Measurements from ENCODE around the gene MYO1B.

The MYO1B gene

DNA sequence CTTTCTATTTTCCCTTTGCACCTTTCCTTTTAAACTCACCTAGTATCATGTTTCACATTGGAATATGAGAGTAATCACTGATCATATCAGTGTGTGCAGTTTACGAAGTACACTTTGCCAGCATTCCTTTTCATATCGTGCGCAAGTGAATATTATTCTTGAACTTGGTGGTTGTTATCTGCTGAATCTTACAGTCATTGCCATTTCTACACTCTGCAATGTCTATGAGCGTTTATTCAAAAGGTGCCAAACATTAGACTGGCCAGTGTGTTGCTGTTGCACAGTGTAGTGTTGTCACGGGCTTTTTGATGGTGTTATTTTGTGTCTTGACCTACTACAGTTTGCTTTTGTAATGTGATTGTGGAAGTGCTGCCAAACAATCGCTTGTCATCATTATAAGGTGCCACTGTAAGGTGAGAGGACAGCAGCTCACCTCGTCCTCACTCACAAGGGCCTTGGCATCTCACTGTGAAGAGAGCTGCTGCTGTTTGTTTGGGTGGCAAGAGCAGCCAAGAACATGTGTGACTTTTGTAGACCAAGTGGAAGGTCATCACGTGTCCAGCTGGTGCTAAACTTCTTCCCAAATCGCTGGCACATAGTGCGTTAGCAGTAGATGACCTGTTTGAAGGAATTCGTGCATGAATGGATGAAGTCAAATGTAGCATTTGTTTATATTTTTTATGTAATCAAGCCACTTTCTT, 113.3 kb downstream of the MYO1B start:
- TF ChIP-seq, protein P1, sequence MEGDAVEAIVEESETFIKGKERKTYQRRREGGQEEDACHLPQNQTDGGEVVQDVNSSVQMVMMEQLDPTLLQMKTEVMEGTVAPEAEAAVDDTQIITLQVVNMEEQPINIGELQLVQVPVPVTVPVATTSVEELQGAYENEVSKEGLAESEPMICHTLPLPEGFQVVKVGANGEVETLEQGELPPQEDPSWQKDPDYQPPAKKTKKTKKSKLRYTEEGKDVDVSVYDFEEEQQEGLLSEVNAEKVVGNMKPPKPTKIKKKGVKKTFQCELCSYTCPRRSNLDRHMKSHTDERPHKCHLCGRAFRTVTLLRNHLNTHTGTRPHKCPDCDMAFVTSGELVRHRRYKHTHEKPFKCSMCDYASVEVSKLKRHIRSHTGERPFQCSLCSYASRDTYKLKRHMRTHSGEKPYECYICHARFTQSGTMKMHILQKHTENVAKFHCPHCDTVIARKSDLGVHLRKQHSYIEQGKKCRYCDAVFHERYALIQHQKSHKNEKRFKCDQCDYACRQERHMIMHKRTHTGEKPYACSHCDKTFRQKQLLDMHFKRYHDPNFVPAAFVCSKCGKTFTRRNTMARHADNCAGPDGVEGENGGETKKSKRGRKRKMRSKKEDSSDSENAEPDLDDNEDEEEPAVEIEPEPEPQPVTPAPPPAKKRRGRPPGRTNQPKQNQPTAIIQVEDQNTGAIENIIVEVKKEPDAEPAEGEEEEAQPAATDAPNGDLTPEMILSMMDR (conservative IDR thresholded peaks at IDR 0.05), result no peak
- peak overlapping the region; percentile 73 for H3K27ac ChIP-seq

DNA sequence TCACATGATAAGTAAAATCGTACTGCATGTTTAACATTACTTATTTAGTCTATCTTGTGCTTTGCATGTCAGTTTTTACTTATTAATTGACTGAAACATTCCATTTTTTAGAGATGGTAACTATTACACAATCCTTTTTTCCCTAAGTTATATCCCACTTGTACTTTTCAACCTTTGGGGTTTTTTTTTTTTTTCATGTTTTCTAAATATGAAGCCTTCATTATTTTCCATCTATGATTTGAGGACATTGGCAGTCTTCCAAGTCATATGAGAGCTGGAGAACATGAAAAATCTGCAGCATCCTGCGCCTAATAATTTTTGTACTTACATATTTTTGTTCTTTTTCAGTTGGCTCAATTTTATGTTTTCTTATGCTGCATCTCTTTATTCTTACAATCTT, 113.9 kb downstream of the MYO1B start:
- H3K27ac ChIP-seq, result peak overlapping the region; percentile 73
- TF ChIP-seq, protein P1 (conservative IDR thresholded peaks at IDR 0.05), result no peak

DNA sequence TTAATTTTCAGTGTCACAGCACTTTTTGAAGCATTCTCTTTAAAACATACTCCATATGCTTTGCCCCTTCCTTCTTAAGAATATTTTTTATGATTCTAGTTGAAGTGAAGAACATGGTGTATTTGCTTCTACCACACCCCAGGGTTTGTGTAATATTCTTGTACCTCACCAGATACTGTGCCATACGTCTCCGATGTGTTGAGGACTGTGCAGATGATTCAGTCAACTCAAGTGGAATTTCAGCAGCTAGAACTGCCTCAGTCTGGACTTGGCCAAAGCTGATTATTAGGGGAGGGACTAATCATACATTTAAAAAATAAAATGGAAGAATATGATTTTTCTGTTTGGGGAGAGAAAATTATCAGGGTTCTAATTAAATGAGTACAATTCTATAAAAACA, 115.7 kb downstream of the MYO1B start:
- H3K27ac ChIP-seq, result no peak overlapping the region
- TF ChIP-seq, protein P1 (conservative IDR thresholded peaks at IDR 0.05), result no peak

DNA sequence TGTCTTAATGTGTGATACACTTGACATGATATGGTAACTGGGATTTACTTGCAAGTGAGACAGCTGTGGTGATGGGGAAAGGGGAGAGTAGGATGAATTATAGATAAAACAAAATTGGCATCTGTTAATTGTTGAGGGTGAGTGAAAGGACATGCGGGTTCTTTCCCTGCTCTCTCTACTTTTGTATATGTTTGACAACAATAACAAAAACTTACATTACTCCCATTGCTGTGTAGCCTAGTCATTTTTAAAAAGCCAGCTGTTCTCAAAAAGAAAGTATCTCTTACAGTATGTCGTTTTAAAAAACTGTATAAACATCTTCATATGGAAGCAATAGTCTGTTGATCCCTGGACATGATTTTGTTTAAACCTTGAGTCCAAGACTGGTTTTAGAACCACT, 117.6 kb downstream of the MYO1B start:
- TF ChIP-seq, protein P1 (conservative IDR thresholded peaks at IDR 0.05), result no peak
- no peak overlapping the region for H3K27ac ChIP-seq

DNA sequence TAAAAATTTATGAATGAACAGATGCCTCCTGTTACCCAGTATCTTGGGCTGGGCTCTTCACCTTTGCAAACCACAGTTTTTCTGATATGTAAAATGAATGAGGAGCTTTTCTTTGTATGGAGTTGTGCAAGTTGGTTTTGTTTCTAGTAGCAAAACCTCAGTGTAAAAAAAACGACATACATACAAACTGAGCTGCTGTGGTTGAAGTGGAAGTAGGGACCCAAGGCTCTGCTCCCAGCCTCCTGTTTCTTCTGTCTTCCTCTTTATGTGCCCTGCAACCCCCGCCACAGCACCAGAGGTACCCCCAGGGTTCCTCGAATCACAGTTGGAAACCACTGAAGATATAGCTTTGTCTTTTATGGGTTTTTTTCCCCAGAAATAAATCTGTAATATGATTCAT, 118.1 kb downstream of the MYO1B start:
- no peak overlapping the region for H3K27ac ChIP-seq

DNA sequence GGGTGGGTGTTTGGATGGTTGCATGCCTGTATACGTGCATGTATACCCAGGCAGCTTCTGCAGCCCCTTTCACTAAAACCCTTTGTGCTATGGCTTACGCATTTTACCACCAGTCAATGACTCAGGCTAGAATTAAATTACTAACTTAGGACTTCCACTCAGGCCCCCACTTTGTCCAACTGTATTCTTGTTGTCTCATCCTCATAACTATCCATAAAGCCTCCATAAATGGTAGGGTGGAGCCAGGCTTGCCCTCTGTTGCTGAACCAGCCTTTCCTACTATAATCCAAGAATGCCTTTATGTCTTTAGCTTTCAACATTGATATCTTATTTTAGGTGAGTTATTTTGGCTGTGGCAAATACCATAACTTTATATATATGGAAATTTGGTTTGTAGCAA, 119.9 kb downstream of the MYO1B start:
- TF ChIP-seq, protein P1 (conservative IDR thresholded peaks at IDR 0.05), result no peak
- no peak overlapping the region for H3K27ac ChIP-seq

More for the DNA sequence above, 118.1 kb downstream of the MYO1B start:
- TF ChIP-seq, protein P1 (conservative IDR thresholded peaks at IDR 0.05), result no peak

DNA sequence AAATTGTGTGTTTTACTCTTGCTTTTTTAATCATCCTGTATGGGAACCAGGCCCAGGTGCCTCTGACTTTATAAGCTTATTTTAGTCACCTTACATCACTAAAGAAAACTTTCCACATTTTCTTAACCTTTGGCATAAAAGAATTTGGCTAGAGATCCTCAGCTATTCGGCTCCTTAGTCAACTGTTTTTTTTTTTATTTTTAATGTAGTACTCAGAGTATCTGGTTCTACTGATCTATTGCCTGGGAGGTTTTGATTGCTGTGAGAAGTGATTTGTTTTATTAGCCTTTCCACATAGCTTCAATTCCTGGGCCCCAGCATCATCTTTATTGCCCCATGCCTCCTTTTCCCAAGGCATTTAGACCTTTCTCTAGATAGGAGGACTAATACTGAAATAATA, 121.0 kb downstream of the MYO1B start:
- no peak overlapping the region for H3K27ac ChIP-seq
- TF ChIP-seq, protein P1 (conservative IDR thresholded peaks at IDR 0.05), result no peak
